Common myeloid progenitor, CD34-positive (primary cell): Measurements from ENCODE around the gene RESP18.

ENCODE experiments used
- CTCF ChIA-PET: fragments of 350-600 bp; sonication (Branson Sonifier 250); formaldehyde crosslinking; loops from one replicate; lab custom pipeline; 2021; ENCODE audit warnings: antibody characterized with exemption; lab: Charles Lee
- POLR2A ChIA-PET: fragments of 350-600 bp; sonication (Branson Sonifier 250); formaldehyde crosslinking; loops from one replicate; lab custom pipeline; 2021; ENCODE audit warnings: antibody characterized with exemption; lab: Charles Lee
- DNase-seq, 3 donors: peaks; one replicate each; pipeline versions ENCODE4 v3.0.0 to v3.0.0-alpha.2; 2013
- H3K27ac ChIP-seq, 2 experiments: 1 replicate in 1 of 2; 2 replicates in 1 of 2; pipeline ENCODE4 v1.7.0; 2013; ENCODE audit warnings: inconsistent platforms in 2 of 2, low read length in 2 of 2, mild to moderate bottlenecking in 2 of 2, low read depth in 1 of 2, moderate library complexity in 1 of 2; ENCODE audit not compliant: severe bottlenecking in 2 of 2, insufficient read depth in 1 of 2, poor library complexity in 1 of 2
- H3K27me3 ChIP-seq, 5 experiments: replicated peaks in 2 of 5; 1 replicate in 3 of 5; 2 replicates in 2 of 5; pipeline versions ENCODE4 v1.6.1 to v1.7.0; 2013; ENCODE audit warnings: low read length in 4 of 5, mild to moderate bottlenecking in 2 of 5, moderate library complexity in 2 of 5, inconsistent platforms in 1 of 5; ENCODE audit not compliant: insufficient read depth in 5 of 5, control insufficient read depth in 4 of 5
- H3K36me3 ChIP-seq, 4 experiments: 1 replicate in 2 of 4; 2 replicates in 2 of 4; pipeline versions ENCODE4 v1.6.1 to v1.7.0; 2013; ENCODE audit warnings: low read length in 3 of 4, control low read depth in 1 of 4, mild to moderate bottlenecking in 1 of 4; ENCODE audit not compliant: control insufficient read depth in 4 of 4, insufficient read depth in 4 of 4
- H3K4me1 ChIP-seq, 4 experiments: 1 replicate in 3 of 4; 2 replicates in 1 of 4; pipeline versions ENCODE4 v1.6.1 to v1.7.1; 2013; ENCODE audit warnings: low read length in 3 of 4, mild to moderate bottlenecking in 3 of 4, control low read depth in 1 of 4, inconsistent platforms in 1 of 4, moderate library complexity in 1 of 4; ENCODE audit not compliant: control insufficient read depth in 4 of 4, insufficient read depth in 4 of 4; ENCODE audit errors: control extremely low read depth in 1 of 4
- H3K4me3 ChIP-seq, 7 experiments: 1 replicate in 4 of 7; 2 replicates in 3 of 7; pipeline versions ENCODE4 v1.5.1 to v1.7.0; 2013; ENCODE audit warnings: mild to moderate bottlenecking in 7 of 7, low read length in 6 of 7, moderate library complexity in 6 of 7, inconsistent platforms in 2 of 7, low read depth in 2 of 7, control low read depth in 1 of 7; ENCODE audit not compliant: insufficient read depth in 4 of 7, control insufficient read depth in 1 of 7; ENCODE audit errors: extremely low read depth in 1 of 7
- H3K9me3 ChIP-seq, 5 experiments: 1 replicate in 4 of 5; 2 replicates in 1 of 5; pipeline versions ENCODE4 v1.6.1 to v1.7.1; 2013; ENCODE audit warnings: low read length in 4 of 5, mild to moderate bottlenecking in 2 of 5, inconsistent platforms in 1 of 5, low read depth in 1 of 5, moderate library complexity in 1 of 5; ENCODE audit not compliant: control insufficient read depth in 4 of 5, insufficient read depth in 2 of 5; ENCODE audit errors: control extremely low read depth in 1 of 5
- WGBS: methylation state at CpG from one replicate; pipeline ENCODE4 v1.1.5; 2013; ENCODE audit not compliant: insufficient coverage; 5-methylcytosine and 5-hydroxymethylcytosine counted together

The RESP18 gene

GRCh38 chr2:219279916-219280516 lies 52.5 kb downstream of the RESP18 start:
- peak overlapping the region; percentile 68 to 84 for H3K27ac ChIP-seq
- no peak for DNase-seq
- peaks cover 2 to 29% (median 16%) of the 10 kb centered on the region in 4 experiments for H3K36me3 ChIP-seq
- CTCF ChIA-PET = interaction anchor here (1.6 to 18.3 kb wide), 4 partner anchors 15 to 108 kb away, joined by 4 to 381 read pairs (median 44); partner anchors contain the start of genes TUBA4A and TUBA4B
- WGBS = 63% methylated on average over 8 of the region's 12 CpGs
- no peaks in the 10 kb centered on the region for H3K9me3 ChIP-seq
- POLR2A ChIA-PET = interaction anchor here (0.6 to 1.7 kb wide), 5 partner anchors 13 to 596 kb away, joined by 3 to 12 read pairs (median 3); partner anchors contain the start of genes ANKZF1, ATG9A and DNPEP
- H3K4me1 ChIP-seq = peaks cover 8 to 32% (median 28%) of the 10 kb centered on the region in 4 experiments
- H3K4me3 ChIP-seq = peak overlapping the region; percentile 22 to 76 (median 58)
- no peaks in the 10 kb centered on the region for H3K27me3 ChIP-seq

GRCh38 chr2:219279151-219279915 lies 53.2 kb downstream of the RESP18 start, which contains the start of gene DNAJB2:
TSS of gene DNAJB2 (plus strand) at chr2:219279366. CDS start at chr2:219279834, 468 bp downstream.
- peak within 1 kb of the TSS; percentile 68 to 84 for H3K27ac ChIP-seq
- no peaks in the 10 kb centered on the region for H3K27me3 ChIP-seq
- ChIA-PET CTCF (interaction anchor here (0.8 to 18.3 kb wide), 15 partner anchors 10 to 254 kb away, joined by 3 to 381 read pairs (median 4); partner anchors contain the start of genes ABCB6, GLB1L, STK16 and TUBA4A), POLR2A (interaction anchor here (0.8 to 1.7 kb wide), 4 partner anchors 14 to 109 kb away, joined by 3 to 12 read pairs (median 4); partner anchors contain the start of genes ANKZF1, ATG9A and DNPEP)
- peaks cover 8 to 32% (median 28%) of the 10 kb centered on the region in 4 experiments for H3K4me1 ChIP-seq
- peaks cover 2 to 22% (median 12%) of the 10 kb centered on the region in 4 experiments for H3K36me3 ChIP-seq
- peak; percentile 98 to 99 (median 99) for DNase-seq
- H3K9me3 ChIP-seq = no peaks in the 10 kb centered on the region
- under 1% methylated on average over 57 of the region's 65 CpGs for WGBS
- H3K4me3 ChIP-seq = peak within 1 kb of the TSS; percentile 22 to 77 (median 65)

- H3K9me3 ChIP-seq = no peaks in the 10 kb centered on the region
- peaks cover 8 to 32% (median 28%) of the 10 kb centered on the region in 4 experiments for H3K4me1 ChIP-seq
- WGBS = 3% methylated on average over 6 of the region's 9 CpGs
- H3K36me3 ChIP-seq = peaks cover 0 to 19% (median 9%) of the 10 kb centered on the region in 4 experiments
- POLR2A ChIA-PET = interaction anchor here (1.4 to 1.7 kb wide), 3 partner anchors 16 to 109 kb away, joined by 3 to 12 read pairs (median 5); partner anchors contain the start of genes ANKZF1, ATG9A and DNPEP
- H3K27me3 ChIP-seq = peaks cover 0 to 4% (median 0%) of the 10 kb centered on the region in 5 experiments
- CTCF ChIA-PET = interaction anchor here (0.8 to 18.3 kb wide), 17 partner anchors 9 to 253 kb away, joined by 3 to 381 read pairs (median 4); partner anchors contain the start of genes ABCB6, GLB1L, STK16 and TUBA4A
- peak overlapping the region in 6 of 7 experiments; percentile 58 to 77 (median 66) for H3K4me3 ChIP-seq
- DNase-seq = no peak
- peak overlapping the region; percentile 68 to 84 for H3K27ac ChIP-seq
Observed at GRCh38 chr2:219278655-219279150, 53.8 kb downstream of the RESP18 start.

GRCh38 chr2:219277703-219278654 lies 54.6 kb downstream of the RESP18 start:
- Histone ChIP-seq H3K4me3 (peak overlapping the region in 6 of 7 experiments; percentile 58 to 77 (median 66)), H3K36me3 (peaks cover 0 to 14% (median 5%) of the 10 kb centered on the region in 4 experiments), H3K27me3 (peaks cover 0 to 4% (median 0%) of the 10 kb centered on the region in 5 experiments), H3K9me3 (no peaks in the 10 kb centered on the region), H3K4me1 (peaks cover 8 to 32% (median 28%) of the 10 kb centered on the region in 4 experiments), H3K27ac (peak overlapping the region; percentile 68 to 84)
- DNase-seq = peak in 2 of 3 donors; percentile 64 to 65
- WGBS = 28% methylated on average over 23 of the region's 25 CpGs
- ChIA-PET CTCF (interaction anchor here (0.9 to 18.3 kb wide), 24 partner anchors 8 to 111 kb away, joined by 3 to 381 read pairs (median 4); partner anchors contain the start of genes GLB1L, STK16, TUBA4A and TUBA4B), POLR2A (interaction anchor here (1.7 kb wide), 1 partner anchor 17 kb away, joined by 12 read pairs; no protein-coding TSS in a partner anchor)
